Stimulated activated memory B cell treated with anti-CD40 and anti-IgM and Interleukin-4, amounts not matched to agents 10 μg/mL and 1 μg/mL and 100 μg/mL, for 72 hours (primary cell): ENCODE results near the gene MPO.

Source experiments
- ATAC-seq: fragments of 150-1000 bp; cut with Tn5 transposase; 2 replicates; pipeline ENCODE4 v1.10.0; 2021
- H3K27ac Mint-ChIP-seq: one replicate; pipeline ENCODE4 v1.8.0; 2022; ENCODE audit warnings: mild to moderate bottlenecking, mixed read lengths
- H3K27me3 Mint-ChIP-seq: one replicate; pipeline ENCODE4 v1.8.0; 2022; ENCODE audit warnings: mixed read lengths
- H3K36me3 Mint-ChIP-seq: one replicate; pipeline ENCODE4 v1.8.0; 2022; ENCODE audit warnings: mixed read lengths
- H3K4me1 Mint-ChIP-seq: one replicate; pipeline ENCODE4 v1.8.0; 2022; ENCODE audit warnings: mixed read lengths
- H3K4me3 Mint-ChIP-seq: one replicate; pipeline ENCODE4 v1.8.0; 2022; ENCODE audit warnings: mild to moderate bottlenecking, moderate library complexity, mixed read lengths
- H3K9me3 Mint-ChIP-seq: one replicate; pipeline ENCODE4 v1.8.0; 2022; ENCODE audit warnings: mixed read lengths

MPO gene

GRCh38 chr17:58302919-58303585, 22.3 kb upstream of the MPO start:
- H3K9me3 Mint-ChIP-seq, result no peaks in the 10 kb centered on the region
- H3K27me3 Mint-ChIP-seq, result no peaks in the 10 kb centered on the region
- ATAC-seq, result no peak
- no peak overlapping the region for H3K27ac Mint-ChIP-seq
- no peak overlapping the region for H3K4me3 Mint-ChIP-seq
- peaks cover 24% of the 10 kb centered on the region for H3K4me1 Mint-ChIP-seq
- no peaks in the 10 kb centered on the region for H3K36me3 Mint-ChIP-seq

DNA sequence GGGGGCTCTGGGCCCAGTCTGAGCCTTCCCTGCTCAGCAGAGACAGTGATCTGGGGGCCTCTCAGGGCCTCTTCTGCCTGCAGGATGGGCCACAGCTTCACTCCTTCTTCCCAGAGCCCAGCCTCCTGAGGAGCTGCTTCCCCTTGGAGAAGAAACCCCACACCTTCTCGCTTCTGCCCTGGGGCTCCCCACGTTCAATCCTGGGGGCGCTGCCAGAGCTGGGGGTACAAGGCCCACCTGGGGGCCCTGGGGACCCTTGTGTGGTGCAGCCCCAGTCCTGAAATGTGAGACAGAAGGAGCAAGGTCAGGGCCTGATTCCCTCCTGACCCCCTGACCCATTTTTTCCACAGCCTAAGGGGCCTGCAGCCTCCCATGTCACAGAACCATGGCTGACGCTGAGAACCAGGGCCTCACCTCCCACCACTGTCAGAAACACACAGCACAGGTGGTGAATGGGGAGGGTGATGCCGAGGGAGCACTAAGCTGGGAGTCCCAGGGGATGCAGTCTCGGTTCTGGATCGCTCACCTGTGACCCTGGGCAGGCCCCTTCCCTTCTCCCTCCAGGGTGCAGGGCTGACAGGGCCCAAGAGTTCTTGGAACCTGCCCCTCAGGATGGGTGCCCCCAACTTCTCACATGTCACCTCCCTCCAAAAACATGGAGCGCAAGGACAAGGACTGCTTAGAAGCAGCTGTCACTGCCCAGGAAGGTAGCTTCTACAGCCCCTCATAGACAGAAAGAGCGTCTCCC, 21.6 kb upstream of the MPO start:
- Mint-ChIP-seq H3K27ac (no peak overlapping the region), H3K4me1 (peaks cover 24% of the 10 kb centered on the region), H3K36me3 (no peaks in the 10 kb centered on the region), H3K9me3 (no peaks in the 10 kb centered on the region), H3K27me3 (no peaks in the 10 kb centered on the region), H3K4me3 (no peak overlapping the region)
- no peak for ATAC-seq

GRCh38 chr17:58301504-58302150, 20.9 kb upstream of the MPO start:
- no peaks in the 10 kb centered on the region for H3K27me3 Mint-ChIP-seq
- no peaks in the 10 kb centered on the region for H3K36me3 Mint-ChIP-seq
- H3K4me1 Mint-ChIP-seq, result peaks cover 24% of the 10 kb centered on the region
- no peaks in the 10 kb centered on the region for H3K9me3 Mint-ChIP-seq
- no peak overlapping the region for H3K4me3 Mint-ChIP-seq
- no peak overlapping the region for H3K27ac Mint-ChIP-seq
- no peak for ATAC-seq

GRCh38 chr17:58300336-58300735, 19.6 kb upstream of the MPO start:
- H3K27me3 Mint-ChIP-seq, result no peaks in the 10 kb centered on the region
- H3K27ac Mint-ChIP-seq, result no peak overlapping the region
- H3K36me3 Mint-ChIP-seq, result no peaks in the 10 kb centered on the region
- H3K9me3 Mint-ChIP-seq, result no peaks in the 10 kb centered on the region
- peaks cover 24% of the 10 kb centered on the region for H3K4me1 Mint-ChIP-seq
- no peak for ATAC-seq
- no peak overlapping the region for H3K4me3 Mint-ChIP-seq

- Mint-ChIP-seq H3K4me3 (no peak overlapping the region), H3K27ac (no peak overlapping the region), H3K27me3 (peaks cover 18% of the 10 kb centered on the region), H3K4me1 (no peaks in the 10 kb centered on the region), H3K9me3 (peaks cover 3% of the 10 kb centered on the region), H3K36me3 (no peaks in the 10 kb centered on the region)
- no peak for ATAC-seq
Observed at GRCh38 chr17:58294034-58294433, 13.3 kb upstream of the MPO start.

- Mint-ChIP-seq H3K4me3 (no peak overlapping the region), H3K4me1 (no peaks in the 10 kb centered on the region), H3K9me3 (peaks cover 3% of the 10 kb centered on the region), H3K27me3 (peaks cover 35% of the 10 kb centered on the region), H3K36me3 (no peaks in the 10 kb centered on the region), H3K27ac (no peak overlapping the region)
- ATAC-seq, result no peak
Observed at GRCh38 chr17:58291246-58291645, 10.5 kb upstream of the MPO start.

DNA sequence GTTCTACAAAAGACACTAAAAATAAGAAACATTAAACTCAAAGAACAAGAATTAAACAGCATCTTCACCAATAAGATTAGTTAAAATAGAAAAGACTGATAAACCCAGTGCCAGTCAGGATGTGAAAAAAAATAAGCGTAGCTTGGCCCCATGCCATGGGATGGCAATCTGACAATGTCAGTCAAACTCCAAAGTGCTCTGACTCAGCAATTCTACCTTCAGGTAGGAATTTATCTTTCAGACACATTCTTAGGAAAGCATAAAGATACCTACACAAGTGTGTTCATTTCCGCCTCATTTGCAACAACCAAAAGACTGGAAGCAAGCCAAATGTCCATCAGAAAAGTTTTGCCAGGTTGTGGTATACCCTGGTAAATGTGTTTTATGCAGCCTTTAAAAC, 9.1 kb upstream of the MPO start:
- no peak for ATAC-seq
- no peaks in the 10 kb centered on the region for H3K36me3 Mint-ChIP-seq
- peaks cover 48% of the 10 kb centered on the region for H3K27me3 Mint-ChIP-seq
- peaks cover 3% of the 10 kb centered on the region for H3K9me3 Mint-ChIP-seq
- no peaks in the 10 kb centered on the region for H3K4me1 Mint-ChIP-seq
- H3K27ac Mint-ChIP-seq, result no peak overlapping the region
- no peak overlapping the region for H3K4me3 Mint-ChIP-seq

DNA sequence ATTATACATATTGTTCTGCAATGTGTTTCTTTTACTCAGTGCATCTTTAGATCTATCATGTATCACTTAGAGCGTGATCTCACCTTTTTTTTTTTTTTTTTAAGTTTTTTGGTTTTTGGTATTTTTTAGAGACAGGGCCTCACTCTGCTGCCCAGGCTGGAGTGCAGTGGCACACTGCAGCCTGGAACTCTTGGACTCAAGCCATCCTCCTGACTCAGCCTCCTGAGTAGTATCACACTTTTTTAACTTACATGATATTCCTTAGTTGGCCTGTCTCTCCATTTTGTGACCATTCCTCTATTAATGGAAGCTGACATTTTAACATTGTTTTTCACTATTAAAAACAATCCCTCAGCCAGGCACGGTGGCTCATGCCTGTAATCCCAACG, 4.7 kb upstream of the MPO start:
- no peaks in the 10 kb centered on the region for H3K9me3 Mint-ChIP-seq
- ATAC-seq, result no peak
- no peaks in the 10 kb centered on the region for H3K36me3 Mint-ChIP-seq
- no peak overlapping the region for H3K4me3 Mint-ChIP-seq
- no peaks in the 10 kb centered on the region for H3K4me1 Mint-ChIP-seq
- peaks cover 56% of the 10 kb centered on the region for H3K27me3 Mint-ChIP-seq
- no peak overlapping the region for H3K27ac Mint-ChIP-seq

GRCh38 chr17:58284613-58285421, 4.1 kb upstream of the MPO start:
- Mint-ChIP-seq H3K4me1 (no peaks in the 10 kb centered on the region), H3K9me3 (no peaks in the 10 kb centered on the region), H3K27ac (no peak overlapping the region), H3K36me3 (no peaks in the 10 kb centered on the region), H3K4me3 (no peak overlapping the region), H3K27me3 (peaks cover 62% of the 10 kb centered on the region)
- no peak for ATAC-seq

- Mint-ChIP-seq H3K27ac (no peak overlapping the region), H3K27me3 (peaks cover 70% of the 10 kb centered on the region), H3K4me3 (no peak overlapping the region), H3K4me1 (no peaks in the 10 kb centered on the region), H3K9me3 (no peaks in the 10 kb centered on the region), H3K36me3 (no peaks in the 10 kb centered on the region)
- no peak for ATAC-seq
Observed at GRCh38 chr17:58283674-58284612, 3.2 kb upstream of the MPO start.

GRCh38 chr17:58282442-58282841, 1.7 kb upstream of the MPO start:
- Mint-ChIP-seq H3K36me3 (no peaks in the 10 kb centered on the region), H3K4me3 (no peak overlapping the region), H3K4me1 (no peaks in the 10 kb centered on the region), H3K27me3 (peaks cover 72% of the 10 kb centered on the region), H3K27ac (no peak overlapping the region), H3K9me3 (no peaks in the 10 kb centered on the region)
- no peak for ATAC-seq

DNA sequence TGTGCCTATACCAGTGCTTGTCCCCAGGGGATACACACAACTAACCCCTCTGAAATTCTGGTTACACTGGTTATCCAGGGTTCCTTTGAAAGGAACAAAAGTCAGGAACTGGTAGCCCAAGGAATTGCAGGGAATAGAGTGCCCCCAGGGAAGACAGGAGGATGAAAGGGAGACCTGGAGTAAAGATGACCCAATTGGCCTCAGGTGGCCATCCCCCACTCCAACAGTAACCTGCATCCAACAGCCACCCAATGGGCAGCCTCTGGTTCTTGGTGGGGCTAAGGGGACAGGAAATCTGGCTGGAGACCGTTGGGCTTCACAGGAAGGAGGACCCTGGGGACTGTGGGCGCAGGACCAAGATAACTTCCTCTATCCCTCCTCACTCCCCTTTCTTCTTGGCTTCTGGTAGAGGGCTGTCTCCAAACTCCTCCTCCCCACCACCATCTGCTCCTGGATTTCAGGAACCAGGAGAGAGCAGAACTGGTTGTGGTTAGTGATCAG, 826 bp upstream of the MPO start:
- Mint-ChIP-seq H3K4me1 (no peaks in the 10 kb centered on the region), H3K9me3 (no peaks in the 10 kb centered on the region), H3K27ac (no peak overlapping the region), H3K27me3 (peaks cover 70% of the 10 kb centered on the region), H3K36me3 (no peaks in the 10 kb centered on the region), H3K4me3 (no peak overlapping the region)
- ATAC-seq, result no peak

DNA sequence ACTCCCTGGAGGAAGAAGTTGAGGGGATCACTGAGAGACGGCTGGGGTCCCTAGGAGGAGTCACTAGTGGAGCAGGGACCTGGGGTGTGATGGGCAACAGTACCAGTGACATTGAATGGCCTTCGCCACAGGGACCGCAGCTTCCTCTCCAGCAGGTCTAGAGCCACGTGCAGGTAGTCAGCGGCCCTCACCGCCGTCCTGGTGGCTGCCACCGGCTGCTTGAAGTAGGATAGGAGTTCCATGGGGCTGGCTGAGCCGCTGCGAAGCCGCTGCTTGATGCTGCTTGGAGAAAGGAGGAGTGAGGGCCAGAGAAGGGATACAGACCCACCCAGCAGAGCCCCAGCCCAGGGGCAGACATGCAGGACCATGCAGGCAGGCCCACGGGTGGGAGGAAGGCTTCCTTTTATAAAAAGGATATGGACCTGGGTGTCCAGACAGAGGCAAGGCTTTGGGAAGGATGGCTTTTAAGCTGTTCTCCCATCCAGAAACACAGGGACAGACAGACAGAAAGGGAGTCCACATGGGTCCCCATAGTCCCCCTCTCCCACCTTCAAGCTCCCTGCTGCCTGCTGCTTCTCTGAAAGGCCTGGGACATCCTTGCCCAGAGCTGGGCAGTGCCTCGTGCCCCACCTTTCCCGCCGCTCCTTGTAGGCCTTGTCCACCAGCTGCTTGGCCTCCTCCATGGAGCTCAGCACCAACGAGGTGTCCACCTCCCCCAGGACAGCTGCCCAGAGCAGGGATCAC, 827 bp downstream of the MPO start:
- Mint-ChIP-seq H3K27me3 (peaks cover 72% of the 10 kb centered on the region), H3K27ac (no peak overlapping the region), H3K4me3 (no peak overlapping the region), H3K36me3 (no peaks in the 10 kb centered on the region), H3K4me1 (no peaks in the 10 kb centered on the region), H3K9me3 (no peaks in the 10 kb centered on the region)
- no peak for ATAC-seq
